Neural progenitor cell (in vitro differentiated cells): ENCODE results near the gene DAGLB. TPM values are rescaled to one million over a fixed set of nuclear protein-coding genes. Genes with fewer than 3 reads are reported as not detected.
A peak's percentile ranks its signal among the peaks of the same experiment; 100 is the strongest.

ENCODE experiments used
- DNase-seq: peaks from one replicate; pipeline ENCODE4 v3.0.0-alpha.2; 2016; ENCODE audit warnings: low spot score
- H2AFZ ChIP-seq: fragments of 200-600 bp; sonication (generic); replicated peaks from 2 replicates; pipeline ENCODE4 v1.6.1; 2016; ENCODE audit warnings: antibody characterized with exemption
- H3F3A ChIP-seq: fragments of 200-600 bp; sonication (generic); 2 replicates; pipeline ENCODE4 v1.6.1; 2016; ENCODE audit warnings: antibody characterized with exemption, low read depth
- H3K27ac ChIP-seq: fragments of 200-600 bp; sonication (generic); 2 replicates; pipeline ENCODE4 v1.5.1; 2016; ENCODE audit warnings: mild to moderate bottlenecking
- H3K27me3 ChIP-seq: fragments of 200-600 bp; sonication (generic); 2 replicates; pipeline ENCODE4 v1.6.1; 2016; ENCODE audit warnings: mild to moderate bottlenecking, moderate library complexity
- H3K36me3 ChIP-seq: fragments of 200-600 bp; sonication (generic); 2 replicates; pipeline ENCODE4 v1.5.1; 2016
- H3K4me1 ChIP-seq: fragments of 200-600 bp; sonication (generic); 2 replicates; pipeline ENCODE4 v1.6.1; 2016; ENCODE audit warnings: mixed run types
- H3K4me2 ChIP-seq: fragments of 200-600 bp; sonication (generic); 2 replicates; pipeline ENCODE4 v1.6.1; 2016
- H3K4me3 ChIP-seq: fragments of 200-600 bp; sonication (generic); 2 replicates; pipeline ENCODE4 v1.5.1; 2016
- H3K79me2 ChIP-seq: fragments of 200-600 bp; sonication (generic); 2 replicates; pipeline ENCODE4 v1.6.1; 2016; ENCODE audit warnings: low read depth
- H3K9ac ChIP-seq: fragments of 200-600 bp; sonication (generic); 2 replicates; pipeline ENCODE4 v1.6.1; 2016
- H3K9me3 ChIP-seq: fragments of 200-600 bp; sonication (generic); 2 replicates; pipeline ENCODE4 v1.5.1; 2016; ENCODE audit warnings: low read depth
- H4K20me1 ChIP-seq: fragments of 200-600 bp; sonication (generic); 2 replicates; pipeline ENCODE4 v1.6.1; 2016; ENCODE audit warnings: low read depth
- H3K27ac Mint-ChIP-seq: 3 replicates; pipeline ENCODE4 v1.8.0; 2021; ENCODE audit warnings: mixed read lengths
- H3K27me3 Mint-ChIP-seq: 2 replicates; pipeline ENCODE4 v1.8.0; 2022; ENCODE audit warnings: low read depth, mild to moderate bottlenecking, inconsistent platforms, moderate library complexity, mixed read lengths; ENCODE audit not compliant: insufficient read depth
- H3K36me3 Mint-ChIP-seq: 3 replicates; pipeline ENCODE4 v1.8.0; 2021; ENCODE audit warnings: mixed read lengths
- H3K4me1 Mint-ChIP-seq: 3 replicates; pipeline ENCODE4 v1.8.0; 2021; ENCODE audit warnings: mixed read lengths
- H3K4me3 Mint-ChIP-seq: 3 replicates; pipeline ENCODE4 v1.8.0; 2021; ENCODE audit warnings: mild to moderate bottlenecking, moderate library complexity, mixed read lengths
- H3K9me3 Mint-ChIP-seq: 3 replicates; pipeline ENCODE4 v1.8.0; 2020; ENCODE audit warnings: mixed read lengths
- CTCF ChIP-seq: fragments of 200-600 bp; sonication (generic); IDR thresholded peaks from 2 replicates; pipeline ENCODE4 v1.5.1; 2017; ENCODE audit warnings: antibody characterized with exemption, mild to moderate bottlenecking
- EZH2 ChIP-seq: fragments of 200-600 bp; sonication (generic); IDR thresholded peaks from 2 replicates; pipeline ENCODE4 v1.6.1; 2017; ENCODE audit warnings: antibody characterized with exemption, mild to moderate bottlenecking, moderate library complexity
- EZH2phosphoT487 ChIP-seq: fragments of 200-600 bp; sonication (generic); IDR thresholded peaks from 2 replicates; pipeline ENCODE4 v1.6.1; 2017; ENCODE audit warnings: antibody characterized with exemption
- total RNA-seq: library from RNA; depleted of rRNA; stranded (reverse); fragments of >200 nt; gene quantifications from 2 replicates; pipeline ENCODE4 v1.2.3, GENCODE V29; 2015; ENCODE audit warnings: low replicate concordance

DAGLB gene
- total RNA-seq, 1 donor from 2014 or later: 28.0 TPM

- no peak overlapping the region for H3K27ac ChIP-seq
- Mint-ChIP-seq H3K27me3 (no peaks in the 10 kb centered on the region), H3K9me3 (no peaks in the 10 kb centered on the region), H3K27ac (peak overlapping the region; percentile 58), H3K4me3 (peak overlapping the region; percentile 89), H3K4me1 (peaks cover 15% of the 10 kb centered on the region), H3K36me3 (peaks cover 10% of the 10 kb centered on the region)
- no peaks in the 10 kb centered on the region for H3K27me3 ChIP-seq
- peaks cover 60% of the 10 kb centered on the region for H3K79me2 ChIP-seq
- no peaks in the 10 kb centered on the region for H3K4me1 ChIP-seq
- peak; percentile 45 for DNase-seq
- H3K4me3 ChIP-seq: peak overlapping the region; percentile 99
- peaks cover 21% of the 10 kb centered on the region for H3F3A ChIP-seq
- H2AFZ ChIP-seq: no peak overlapping the region
- H4K20me1 ChIP-seq: peaks cover 57% of the 10 kb centered on the region
- TF ChIP-seq CTCF (no peak), EZH2 (no peak), EZH2phosphoT487 (no peak)
- H3K4me2 ChIP-seq: peak overlapping the region; percentile 82
- no peaks in the 10 kb centered on the region for H3K9me3 ChIP-seq
- no peaks in the 10 kb centered on the region for H3K36me3 ChIP-seq
- H3K9ac ChIP-seq: peak overlapping the region; percentile 93
Observed at GRCh38 chr7:6375348-6376101, 72.2 kb downstream of the DAGLB start.

- H3K36me3 Mint-ChIP-seq: no peaks in the 10 kb centered on the region
- no peaks in the 10 kb centered on the region for H3F3A ChIP-seq
- H3K4me3 Mint-ChIP-seq: no peak overlapping the region
- H3K9me3 Mint-ChIP-seq: no peaks in the 10 kb centered on the region
- H3K27ac ChIP-seq: no peak overlapping the region
- no peak overlapping the region for H3K4me3 ChIP-seq
- H3K9me3 ChIP-seq: no peaks in the 10 kb centered on the region
- no peaks in the 10 kb centered on the region for H3K79me2 ChIP-seq
- no peaks in the 10 kb centered on the region for H3K4me1 ChIP-seq
- no peak overlapping the region for H3K4me2 ChIP-seq
- no peak overlapping the region for H3K27ac Mint-ChIP-seq
- no peak overlapping the region for H2AFZ ChIP-seq
- H3K9ac ChIP-seq: no peak overlapping the region
- H3K4me1 Mint-ChIP-seq: peaks cover 2% of the 10 kb centered on the region
- H3K27me3 ChIP-seq: no peaks in the 10 kb centered on the region
- TF ChIP-seq EZH2phosphoT487 (no peak), CTCF (no peak), EZH2 (no peak)
- no peaks in the 10 kb centered on the region for H4K20me1 ChIP-seq
- no peaks in the 10 kb centered on the region for H3K36me3 ChIP-seq
- H3K27me3 Mint-ChIP-seq: peaks cover 5% of the 10 kb centered on the region
- no peak for DNase-seq
Observed at GRCh38 chr7:6367701-6368211, 80.0 kb downstream of the DAGLB start.

- Histone ChIP-seq H3K27me3 (no peaks in the 10 kb centered on the region), H3K9ac (no peak overlapping the region), H3K79me2 (no peaks in the 10 kb centered on the region), H4K20me1 (no peaks in the 10 kb centered on the region), H2AFZ (no peak overlapping the region), H3K4me1 (no peaks in the 10 kb centered on the region), H3K27ac (no peak overlapping the region), H3K9me3 (no peaks in the 10 kb centered on the region), H3K4me3 (no peak overlapping the region), H3F3A (no peaks in the 10 kb centered on the region), H3K36me3 (no peaks in the 10 kb centered on the region), H3K4me2 (no peak overlapping the region)
- Mint-ChIP-seq H3K27me3 (peaks cover 6% of the 10 kb centered on the region), H3K9me3 (no peaks in the 10 kb centered on the region), H3K4me1 (peaks cover 2% of the 10 kb centered on the region), H3K4me3 (no peak overlapping the region), H3K27ac (no peak overlapping the region), H3K36me3 (no peaks in the 10 kb centered on the region)
- TF ChIP-seq EZH2phosphoT487 (no peak), EZH2 (no peak), CTCF (no peak)
- DNase-seq: no peak
Observed at GRCh38 chr7:6365451-6365850, 82.3 kb downstream of the DAGLB start.
